Keratinocyte (primary cell): Measurements from ENCODE around the gene PRKCD. TPM values are rescaled to one million over a fixed set of nuclear protein-coding genes. Genes with fewer than 3 reads are reported as not detected.

Experiments used
- DNase-seq: peaks from one replicate; pipeline ENCODE4 v3.0.0-alpha.2; 2011; ENCODE audit warnings: low read depth, missing footprints, low spot score
- FAIRE-seq: peaks from 2 replicates; lab custom pipeline; 2011; peaks lifted over from hg19 to GRCh38; lab: Jason Lieb, UNC
- H2AFZ ChIP-seq: 2 replicates; pipeline ENCODE4 v1.6.0; 2012; ENCODE audit warnings: low read length, control low read depth, inconsistent platforms; ENCODE audit not compliant: control insufficient read depth
- H3K27ac ChIP-seq: 2 replicates; pipeline ENCODE4 v1.5.1; 2011; ENCODE audit warnings: low read length; ENCODE audit not compliant: control insufficient read depth, insufficient read depth
- H3K27me3 ChIP-seq: 3 replicates; pipeline ENCODE4 v1.6.0; 2011; ENCODE audit warnings: low read length; ENCODE audit not compliant: control insufficient read depth, insufficient read depth; ENCODE audit errors: extremely low read depth
- H3K36me3 ChIP-seq, 2 experiments: 2 replicates in 1 of 2; 3 replicates in 1 of 2; pipeline ENCODE4 v1.5.1; 2011; ENCODE audit warnings: low read length in 2 of 2, mild to moderate bottlenecking in 1 of 2; ENCODE audit not compliant: control insufficient read depth in 2 of 2, insufficient read depth in 2 of 2; ENCODE audit errors: extremely low read depth in 1 of 2
- H3K4me1 ChIP-seq: 3 replicates; pipeline ENCODE4 v1.5.1; 2011; ENCODE audit warnings: low read length; ENCODE audit not compliant: control insufficient read depth, insufficient read depth; ENCODE audit errors: extremely low read depth
- H3K4me2 ChIP-seq: 3 replicates; pipeline ENCODE4 v1.6.0; 2011; ENCODE audit warnings: low read depth, low read length; ENCODE audit not compliant: control insufficient read depth, insufficient read depth; ENCODE audit errors: extremely low read depth
- H3K4me3 ChIP-seq, 3 experiments: fragments of 200-600 bp in 1 of 3; sonication (generic) in 1 of 3; 2 replicates in 2 of 3; 3 replicates in 1 of 3; pipeline ENCODE4 v1.5.1; 2011 to 2016; ENCODE audit warnings: low read length in 3 of 3, mild to moderate bottlenecking in 3 of 3, control low read depth in 2 of 3, inconsistent platforms in 1 of 3, low read depth in 1 of 3, mixed read lengths in 1 of 3, mixed run types in 1 of 3, moderate library complexity in 1 of 3; ENCODE audit not compliant: control insufficient read depth in 2 of 3, insufficient read depth in 2 of 3; ENCODE audit errors: extremely low read depth in 1 of 3
- H3K79me2 ChIP-seq: 2 replicates; pipeline ENCODE4 v1.6.0; 2012; ENCODE audit warnings: low read length; ENCODE audit not compliant: control insufficient read depth, insufficient read depth
- H3K9ac ChIP-seq: 3 replicates; pipeline ENCODE4 v1.6.0; 2011; ENCODE audit warnings: low read length; ENCODE audit not compliant: control insufficient read depth, insufficient read depth; ENCODE audit errors: extremely low read depth
- H3K9me1 ChIP-seq: 3 replicates; pipeline ENCODE4 v1.6.0; 2011; ENCODE audit warnings: low read length; ENCODE audit not compliant: control insufficient read depth, insufficient read depth; ENCODE audit errors: extremely low read depth
- H3K9me3 ChIP-seq: 2 replicates; pipeline ENCODE4 v1.5.1; 2012; ENCODE audit warnings: low read depth, low read length; ENCODE audit not compliant: control insufficient read depth
- H4K20me1 ChIP-seq: 3 replicates; pipeline ENCODE4 v1.6.0; 2011; ENCODE audit warnings: low read length; ENCODE audit not compliant: control insufficient read depth, insufficient read depth; ENCODE audit errors: extremely low read depth
- CTCF ChIP-seq, 3 experiments: IDR thresholded peaks in 1 of 3; conservative IDR thresholded peaks in 1 of 3; optimal IDR thresholded peaks in 1 of 3; 2 replicates in 2 of 3; 3 replicates in 1 of 3; pipeline versions ENCODE3 to v1.5.1; 2011; ENCODE audit warnings: low read length in 3 of 3, mild to moderate bottlenecking in 3 of 3, moderate library complexity in 2 of 3, control low read depth in 1 of 3, inconsistent platforms in 1 of 3; ENCODE audit not compliant: insufficient read depth in 2 of 3; ENCODE audit errors: extremely low read depth in 1 of 3
- EZH2 ChIP-seq: IDR thresholded peaks from one replicate; pipeline ENCODE4 v1.6.1; 2012; ENCODE audit warnings: inconsistent platforms, mild to moderate bottlenecking, low read length, moderate library complexity
- dilution Hi-C: fragments of 300-500 bp; cut with MboI; formaldehyde crosslinking; loops from one replicate; pipeline ENCODE4 v1.7.0; 2020; ENCODE audit warnings: low sequenced_read_pairs; ENCODE audit not compliant: extremely low pct_ligation_motif_present
- polyA plus RNA-seq, 5 experiments: library from polyadenylated mRNA; depleted of rRNA in 3 of 5; stranded (reverse) in 3 of 5; stranded (forward) in 1 of 5; unstranded in 1 of 5; fragments of >200 nt; gene quantifications; 1 replicate in 1 of 5; 2 replicates in 3 of 5; 3 replicates in 1 of 5; pipeline versions ENCODE4 v1.2.1 to v1.2.3, GENCODE V29; 2011 to 2012; ENCODE audit warnings: missing spikeins in 2 of 5, low read depth in 1 of 5, low replicate concordance in 1 of 5

Gene PRKCD
- polyA plus RNA-seq, 1 donor (not counting 4 experiments of a cell fraction or from before 2014, with no cell fraction given) = 25.1 TPM

GRCh38 chr3:53114412-53115074 lies 46.5 kb upstream of the PRKCD start:
- Histone ChIP-seq H4K20me1 (no peaks in the 10 kb centered on the region), H3K79me2 (no peaks in the 10 kb centered on the region), H3K9me1 (no peaks in the 10 kb centered on the region), H3K4me3 (no peak overlapping the region), H3K27me3 (no peaks in the 10 kb centered on the region), H3K27ac (peak overlapping the region; percentile 5), H3K36me3 (peaks cover 21 to 22% of the 10 kb centered on the region in 2 experiments), H3K9me3 (no peaks in the 10 kb centered on the region), H3K4me2 (peak overlapping the region; percentile 30), H3K4me1 (peaks cover 29% of the 10 kb centered on the region), H2AFZ (no peak overlapping the region), H3K9ac (no peak overlapping the region)
- TF ChIP-seq CTCF (optimal IDR thresholded peaks at IDR 0.05 in 1 of 3, IDR thresholded peaks at IDR 0.05 in 1 of 3, conservative IDR thresholded peaks at IDR 0.05 in 1 of 3; ENCODE audit: extremely low read depth in 1 of 3, insufficient read depth in 2 of 3, low read length in 3 of 3) (no peak), EZH2 (no peak)
- no peak for DNase-seq
- peak; percentile 88 for FAIRE-seq
- dilution Hi-C loops = no loop called here

GRCh38 chr3:53116956-53117355 lies 44.1 kb upstream of the PRKCD start:
- DNase-seq = no peak
- H3K36me3 ChIP-seq = peaks cover 30 to 32% of the 10 kb centered on the region in 2 experiments

More at GRCh38 chr3:53116956-53117355, 44.1 kb upstream of the PRKCD start:
- no peak overlapping the region for H3K4me3 ChIP-seq
- no peaks in the 10 kb centered on the region for H3K27me3 ChIP-seq
- no peaks in the 10 kb centered on the region for H3K9me3 ChIP-seq
- TF ChIP-seq EZH2 (no peak), CTCF (optimal IDR thresholded peaks at IDR 0.05 in 1 of 3, IDR thresholded peaks at IDR 0.05 in 1 of 3, conservative IDR thresholded peaks at IDR 0.05 in 1 of 3; ENCODE audit: extremely low read depth in 1 of 3, insufficient read depth in 2 of 3, low read length in 3 of 3) (no peak)
- no peak overlapping the region for H3K9ac ChIP-seq
- H3K27ac ChIP-seq = no peak overlapping the region
- no peak overlapping the region for H2AFZ ChIP-seq
- dilution Hi-C loops = no loop called here
- H3K79me2 ChIP-seq = no peaks in the 10 kb centered on the region
- H3K9me1 ChIP-seq = no peaks in the 10 kb centered on the region
- no peaks in the 10 kb centered on the region for H4K20me1 ChIP-seq
- H3K4me2 ChIP-seq = no peak overlapping the region
- peaks cover 20% of the 10 kb centered on the region for H3K4me1 ChIP-seq
- FAIRE-seq = no peak
